Lower lobe of right lung (tissue), 2 donors: ENCODE measurements around the gene GFPT2. TPM values are rescaled to one million over a fixed set of nuclear protein-coding genes. Genes with fewer than 3 reads are reported as not detected.

Experiments used
- ATAC-seq, 2 donors: fragments of 200-7000 bp; cut with Tn5 transposase; one replicate each; pipeline ENCODE4 v1.9.1; 2020 to 2022; ENCODE audit warnings: mild to moderate bottlenecking in 2 of 2, moderate library complexity in 2 of 2
- DNase-seq: peaks from one replicate; pipeline ENCODE4 v3.0.0-alpha.2; 2020
- H3K27ac ChIP-seq: fragments of 200-600 bp; one replicate; pipeline ENCODE4 v1.8.0; 2022
- H3K27me3 ChIP-seq: fragments of 200-600 bp; one replicate; pipeline ENCODE4 v1.8.0; 2022; ENCODE audit warnings: low read depth
- H3K36me3 ChIP-seq: fragments of 200-600 bp; one replicate; pipeline ENCODE4 v1.8.0; 2022; ENCODE audit warnings: mild to moderate bottlenecking
- H3K4me1 ChIP-seq: fragments of 200-600 bp; one replicate; pipeline ENCODE4 v1.8.0; 2022
- H3K4me3 ChIP-seq: fragments of 200-600 bp; one replicate; pipeline ENCODE4 v1.8.0; 2022; ENCODE audit warnings: mild to moderate bottlenecking
- H3K9me3 ChIP-seq: fragments of 200-600 bp; one replicate; pipeline ENCODE4 v1.8.0; 2022
- intact Hi-C: fragments of 100-400 bp; cut with DNase I; formaldehyde crosslinking; loops from one replicate; pipeline ENCODE4 v1.11.0; 2022
- total RNA-seq: library from RNA; stranded (reverse); fragmentation: NEBNext Ultra II Directional; extraction: Animal tissue kit (Norgen Biotek cat#: 25700); gene quantifications from one replicate; pipeline ENCODE4 v1.2.1, GENCODE V29; 2021
- TF ChIP-seq, protein P1 (sequence below): fragments of 200-600 bp; IDR thresholded peaks from one replicate; pipeline ENCODE4 v1.8.0; 2022; ENCODE audit warnings: antibody characterized with exemption, mild to moderate bottlenecking
- donor health status: DM: no; HTN: yes; CAD: no; lungs with severe emphysema.

Gene GFPT2
- total RNA-seq, 1 donor from 2014 or later: 13.4 TPM

DNA sequence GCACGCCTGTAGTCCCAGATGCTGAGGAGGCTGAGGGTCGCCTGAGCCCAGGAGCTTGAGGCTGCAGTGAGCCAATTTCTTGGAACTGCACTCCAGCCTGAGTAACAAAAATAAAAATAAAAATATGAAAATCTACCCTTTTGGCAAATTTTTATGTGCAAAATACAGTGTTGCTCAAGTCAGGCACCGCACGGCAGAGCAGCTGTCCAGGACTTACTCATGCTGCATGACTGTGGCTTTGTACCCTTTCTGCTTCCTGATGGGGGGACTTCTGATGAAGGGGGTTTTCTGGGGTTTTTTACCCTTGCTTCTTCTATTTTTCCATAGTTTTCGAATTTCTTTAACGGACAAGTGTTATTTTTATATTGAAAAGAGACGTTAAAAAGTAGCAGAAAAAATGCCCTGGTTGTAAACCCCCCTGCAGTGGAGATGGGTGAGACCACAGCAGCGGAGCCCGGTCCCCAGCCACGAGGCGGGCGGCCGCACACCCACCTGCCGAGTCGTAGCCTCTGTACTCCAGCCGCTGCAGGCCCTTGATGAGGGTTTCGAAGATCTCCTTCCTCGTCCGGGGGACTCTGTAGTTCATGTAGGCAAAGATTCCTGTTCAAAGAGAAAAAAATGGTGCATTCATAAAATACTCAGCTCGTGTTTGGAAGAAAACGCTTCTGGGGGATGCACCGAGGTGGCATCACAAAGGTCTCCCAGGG is 15.0 kb downstream of the GFPT2 start:
- intact Hi-C loops: no loop called here
- Histone ChIP-seq H3K27ac (no peak overlapping the region), H3K4me1 (no peaks in the 10 kb centered on the region), H3K27me3 (no peaks in the 10 kb centered on the region), H3K9me3 (no peaks in the 10 kb centered on the region), H3K4me3 (no peak overlapping the region), H3K36me3 (peaks cover 30% of the 10 kb centered on the region)
- TF ChIP-seq, protein P1, sequence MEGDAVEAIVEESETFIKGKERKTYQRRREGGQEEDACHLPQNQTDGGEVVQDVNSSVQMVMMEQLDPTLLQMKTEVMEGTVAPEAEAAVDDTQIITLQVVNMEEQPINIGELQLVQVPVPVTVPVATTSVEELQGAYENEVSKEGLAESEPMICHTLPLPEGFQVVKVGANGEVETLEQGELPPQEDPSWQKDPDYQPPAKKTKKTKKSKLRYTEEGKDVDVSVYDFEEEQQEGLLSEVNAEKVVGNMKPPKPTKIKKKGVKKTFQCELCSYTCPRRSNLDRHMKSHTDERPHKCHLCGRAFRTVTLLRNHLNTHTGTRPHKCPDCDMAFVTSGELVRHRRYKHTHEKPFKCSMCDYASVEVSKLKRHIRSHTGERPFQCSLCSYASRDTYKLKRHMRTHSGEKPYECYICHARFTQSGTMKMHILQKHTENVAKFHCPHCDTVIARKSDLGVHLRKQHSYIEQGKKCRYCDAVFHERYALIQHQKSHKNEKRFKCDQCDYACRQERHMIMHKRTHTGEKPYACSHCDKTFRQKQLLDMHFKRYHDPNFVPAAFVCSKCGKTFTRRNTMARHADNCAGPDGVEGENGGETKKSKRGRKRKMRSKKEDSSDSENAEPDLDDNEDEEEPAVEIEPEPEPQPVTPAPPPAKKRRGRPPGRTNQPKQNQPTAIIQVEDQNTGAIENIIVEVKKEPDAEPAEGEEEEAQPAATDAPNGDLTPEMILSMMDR: no peak
- ATAC-seq: no peak
- DNase-seq: peak; percentile 13

- intact Hi-C loops: no loop called here
- ATAC-seq (no peak), DNase-seq (peak; percentile 14)
- Histone ChIP-seq H3K4me3 (no peak overlapping the region), H3K27ac (no peak overlapping the region), H3K27me3 (no peaks in the 10 kb centered on the region), H3K36me3 (peaks cover 30% of the 10 kb centered on the region), H3K9me3 (no peaks in the 10 kb centered on the region), H3K4me1 (no peaks in the 10 kb centered on the region)
- TF ChIP-seq, protein P1: no peak
These were observed 16.7 kb downstream of the GFPT2 start for GRCh38 chr5:180336234-180337020.

- Histone ChIP-seq H3K27me3 (no peaks in the 10 kb centered on the region), H3K27ac (no peak overlapping the region), H3K4me1 (no peaks in the 10 kb centered on the region), H3K36me3 (peaks cover 30% of the 10 kb centered on the region), H3K4me3 (no peak overlapping the region), H3K9me3 (no peaks in the 10 kb centered on the region)
- no peak for ATAC-seq
- peak; percentile 32 for DNase-seq
- TF ChIP-seq, protein P1: no peak
- intact Hi-C loops: no loop called here
These were observed 17.4 kb downstream of the GFPT2 start for GRCh38 chr5:180335614-180336233.

DNA sequence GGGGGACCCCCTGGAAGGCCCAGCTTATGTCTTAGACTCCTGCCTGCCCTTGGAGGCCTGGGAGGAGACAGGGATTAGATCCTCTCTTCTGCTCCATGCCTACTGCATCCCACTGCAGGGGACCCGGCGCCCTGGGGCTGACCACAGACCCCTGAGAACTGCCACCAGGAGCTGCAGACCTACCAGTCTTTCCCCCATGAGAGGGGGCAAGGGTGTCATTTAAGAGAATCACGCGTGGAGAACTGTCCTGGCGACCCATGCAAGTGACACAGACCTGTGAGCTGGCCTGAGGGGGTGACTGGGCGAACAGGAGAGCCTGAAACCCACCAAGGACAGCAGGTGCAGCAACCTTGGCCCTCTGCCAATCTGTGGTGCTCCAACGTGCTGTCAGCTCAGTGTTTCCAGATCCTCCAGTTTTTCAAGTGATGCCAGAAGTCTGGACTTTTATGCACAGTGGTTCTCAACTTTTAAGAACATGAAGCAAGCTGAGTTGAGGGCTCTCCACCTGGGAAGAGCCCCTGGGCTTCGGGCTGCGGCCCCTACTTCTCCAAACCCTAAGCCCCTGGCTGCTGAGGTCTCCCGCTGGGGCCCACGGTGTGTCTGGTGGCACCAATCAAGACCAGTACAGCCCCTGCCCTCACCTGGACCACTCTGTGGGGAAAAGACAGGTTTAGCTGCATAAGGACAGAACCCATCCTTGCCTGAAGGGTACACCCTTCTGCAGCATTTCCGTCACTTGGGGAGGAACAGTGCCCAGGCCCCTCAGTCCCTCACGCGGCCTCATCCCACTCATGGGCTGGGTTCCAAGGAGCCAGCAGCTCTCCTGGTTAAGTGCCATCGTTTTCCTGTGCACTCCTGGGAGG is 18.2 kb downstream of the GFPT2 start:
- intact Hi-C loops: no loop called here
- Histone ChIP-seq H3K27ac (no peak overlapping the region), H3K27me3 (no peaks in the 10 kb centered on the region), H3K4me3 (no peak overlapping the region), H3K4me1 (peaks cover 2% of the 10 kb centered on the region), H3K9me3 (no peaks in the 10 kb centered on the region), H3K36me3 (peaks cover 30% of the 10 kb centered on the region)
- ATAC-seq (no peak), DNase-seq (peak; percentile 31)
- TF ChIP-seq, protein P1: no peak

DNA sequence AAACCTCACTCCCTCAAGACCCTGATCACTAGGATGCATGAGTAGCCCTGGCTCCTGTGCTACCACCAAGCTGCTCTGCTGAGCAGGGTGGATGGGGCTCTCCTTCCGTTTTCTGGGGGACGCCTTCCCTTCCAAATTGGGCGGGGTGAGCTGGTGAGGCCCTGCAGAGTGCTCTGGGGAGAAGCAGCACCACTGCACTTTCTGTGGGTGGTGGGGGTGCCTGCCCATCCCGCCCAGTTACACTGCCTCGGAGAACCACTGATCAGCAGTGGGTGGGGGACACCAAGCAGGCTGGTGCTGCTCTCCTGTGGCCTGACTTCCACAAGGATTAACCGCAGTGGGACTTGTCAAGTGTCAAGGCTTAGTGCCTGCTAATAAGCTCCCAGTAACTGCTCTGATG is 19.0 kb downstream of the GFPT2 start:
- Histone ChIP-seq H3K36me3 (peaks cover 34% of the 10 kb centered on the region), H3K9me3 (no peaks in the 10 kb centered on the region), H3K27me3 (no peaks in the 10 kb centered on the region), H3K4me1 (peaks cover 6% of the 10 kb centered on the region), H3K27ac (no peak overlapping the region), H3K4me3 (no peak overlapping the region)
- DNase-seq: peak; percentile 19
- no peak for ATAC-seq
- TF ChIP-seq, protein P1: no peak
- intact Hi-C loops: no loop called here
